SU-DHL-6 (cell line): ENCODE data around the gene USO1.

Source experiments
- H2AFZ ChIP-seq: fragments of 200-600 bp; sonication (generic); 2 replicates; pipeline ENCODE4 v1.6.1; 2014; ENCODE audit warnings: low read depth, mild to moderate bottlenecking, moderate library complexity, mixed read lengths, antibody characterized with exemption, low read length; ENCODE audit not compliant: severe bottlenecking
- H3F3A ChIP-seq: fragments of 200-600 bp; shearing (Covaris generic); 2 replicates; pipeline ENCODE4 v1.6.0; 2016; ENCODE audit warnings: antibody characterized with exemption, mild to moderate bottlenecking; ENCODE audit not compliant: insufficient read depth
- H3K27ac ChIP-seq: fragments of 200-600 bp; sonication (generic); 2 replicates; pipeline ENCODE4 v1.5.1; 2016; ENCODE audit warnings: low read depth, mild to moderate bottlenecking, low read length, moderate library complexity, mixed read lengths
- H3K27me3 ChIP-seq: fragments of 200-600 bp; sonication (generic), shearing (Covaris generic); 2 replicates; pipeline ENCODE4 v1.6.0; 2014; ENCODE audit warnings: mild to moderate bottlenecking, low read length
- H3K36me3 ChIP-seq: fragments of 200-600 bp; sonication (generic); 2 replicates; pipeline ENCODE4 v1.6.1; 2014; ENCODE audit warnings: mild to moderate bottlenecking, low read length, mixed read lengths
- H3K4me2 ChIP-seq: fragments of 300-600, 200-600 bp; shearing (Covaris generic), sonication (generic); 2 replicates; pipeline ENCODE4 v1.6.0; 2014; ENCODE audit warnings: low read length, low read depth, mild to moderate bottlenecking; ENCODE audit not compliant: poor library complexity, severe bottlenecking
- H3K4me3 ChIP-seq: fragments of 200-600 bp; sonication (generic); 2 replicates; pipeline ENCODE4 v1.5.1; 2014; ENCODE audit warnings: antibody characterized with exemption, low read length, mild to moderate bottlenecking, mixed read lengths; ENCODE audit not compliant: insufficient read depth, poor library complexity, severe bottlenecking
- H3K79me2 ChIP-seq: fragments of 200-600 bp; sonication (generic); 2 replicates; pipeline ENCODE4 v1.6.1; 2014; ENCODE audit warnings: mild to moderate bottlenecking, low read length, moderate library complexity; ENCODE audit not compliant: insufficient read depth
- H3K9ac ChIP-seq: fragments of 200-600 bp; sonication (generic); 2 replicates; pipeline ENCODE4 v1.7.0; 2014; ENCODE audit warnings: mild to moderate bottlenecking, low read length
- H3K9me2 ChIP-seq: fragments of 200-600 bp; sonication (generic); replicated peaks from 2 replicates; pipeline ENCODE4 v1.6.1; 2014; ENCODE audit warnings: low read length; ENCODE audit not compliant: insufficient read depth
- H3K9me3 ChIP-seq: fragments of 200-600 bp; sonication (generic); 2 replicates; pipeline ENCODE4 v1.6.1; 2014; ENCODE audit warnings: low read length, mixed read lengths; ENCODE audit not compliant: insufficient read depth
- H4K20me1 ChIP-seq: fragments of 200-600 bp; sonication (generic); 2 replicates; pipeline ENCODE4 v1.6.1; 2014; ENCODE audit warnings: low read depth, mild to moderate bottlenecking, antibody characterized with exemption, low read length, moderate library complexity, mixed read lengths
- EZH2phosphoT487 ChIP-seq: fragments of 200-600 bp; sonication (generic), shearing (Covaris generic); conservative IDR thresholded peaks from 2 replicates; pipeline ENCODE4 v1.6.1; 2018; ENCODE audit warnings: mild to moderate bottlenecking, antibody characterized with exemption, low read length, moderate library complexity, mixed read lengths
- TF ChIP-seq, protein P1 (sequence below): fragments of 200-600 bp; sonication (generic); IDR thresholded peaks from one replicate; pipeline ENCODE4 v1.5.1; 2017; ENCODE audit warnings: antibody characterized with exemption, mild to moderate bottlenecking, low read length, moderate library complexity; ENCODE audit not compliant: insufficient read depth, poor library complexity, severe bottlenecking

USO1 gene

DNA sequence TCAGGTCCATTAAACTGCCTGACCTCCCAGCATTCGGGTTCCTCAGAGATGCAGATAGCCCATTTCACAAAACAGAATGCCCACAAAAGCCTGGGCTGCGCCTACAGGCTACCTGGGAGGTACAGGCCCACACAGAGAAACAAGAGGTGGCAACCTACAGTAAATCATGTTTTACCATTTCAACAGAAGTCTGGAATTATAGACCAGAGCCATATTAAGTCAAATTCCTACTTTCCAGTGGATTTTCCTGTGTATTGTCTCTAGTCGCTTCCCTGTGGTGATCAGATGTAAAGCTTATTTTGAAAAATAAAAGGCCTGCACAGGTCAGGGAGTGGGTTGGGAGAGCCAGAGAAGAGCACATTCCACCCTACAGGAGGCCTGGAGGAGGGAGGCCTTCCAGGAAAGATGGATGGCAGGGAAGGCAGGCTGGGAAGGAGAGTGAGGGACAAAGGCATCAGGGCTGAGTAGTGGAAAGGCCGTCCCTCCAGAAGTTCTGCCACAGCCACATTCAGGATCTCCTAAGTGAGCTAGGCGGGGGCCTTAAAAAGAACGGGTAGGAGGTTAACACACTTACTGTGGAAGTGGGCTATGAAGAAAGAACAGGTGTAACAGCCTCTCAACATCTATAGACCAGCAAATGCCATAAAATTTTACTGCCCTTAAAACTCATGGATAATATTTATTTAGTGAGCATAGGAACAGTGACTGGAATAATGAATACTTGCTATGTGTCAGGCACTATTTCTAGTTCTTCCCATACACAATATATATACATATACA is 19.0 kb upstream of the USO1 start:
- no peak overlapping the region for H3K9ac ChIP-seq
- no peaks in the 10 kb centered on the region for H3K79me2 ChIP-seq
- H3K4me3 ChIP-seq: no peak overlapping the region
- TF ChIP-seq, protein P1, sequence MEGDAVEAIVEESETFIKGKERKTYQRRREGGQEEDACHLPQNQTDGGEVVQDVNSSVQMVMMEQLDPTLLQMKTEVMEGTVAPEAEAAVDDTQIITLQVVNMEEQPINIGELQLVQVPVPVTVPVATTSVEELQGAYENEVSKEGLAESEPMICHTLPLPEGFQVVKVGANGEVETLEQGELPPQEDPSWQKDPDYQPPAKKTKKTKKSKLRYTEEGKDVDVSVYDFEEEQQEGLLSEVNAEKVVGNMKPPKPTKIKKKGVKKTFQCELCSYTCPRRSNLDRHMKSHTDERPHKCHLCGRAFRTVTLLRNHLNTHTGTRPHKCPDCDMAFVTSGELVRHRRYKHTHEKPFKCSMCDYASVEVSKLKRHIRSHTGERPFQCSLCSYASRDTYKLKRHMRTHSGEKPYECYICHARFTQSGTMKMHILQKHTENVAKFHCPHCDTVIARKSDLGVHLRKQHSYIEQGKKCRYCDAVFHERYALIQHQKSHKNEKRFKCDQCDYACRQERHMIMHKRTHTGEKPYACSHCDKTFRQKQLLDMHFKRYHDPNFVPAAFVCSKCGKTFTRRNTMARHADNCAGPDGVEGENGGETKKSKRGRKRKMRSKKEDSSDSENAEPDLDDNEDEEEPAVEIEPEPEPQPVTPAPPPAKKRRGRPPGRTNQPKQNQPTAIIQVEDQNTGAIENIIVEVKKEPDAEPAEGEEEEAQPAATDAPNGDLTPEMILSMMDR: no peak
- TF ChIP-seq EZH2phosphoT487: no peak
- H3K4me2 ChIP-seq: no peak overlapping the region
- H3K27me3 ChIP-seq: no peaks in the 10 kb centered on the region
- no peaks in the 10 kb centered on the region for H3K9me2 ChIP-seq
- no peak overlapping the region for H2AFZ ChIP-seq
- no peak overlapping the region for H3K27ac ChIP-seq
- H3F3A ChIP-seq: no peaks in the 10 kb centered on the region
- H3K9me3 ChIP-seq: no peaks in the 10 kb centered on the region
- no peaks in the 10 kb centered on the region for H4K20me1 ChIP-seq
- H3K36me3 ChIP-seq: no peaks in the 10 kb centered on the region

DNA sequence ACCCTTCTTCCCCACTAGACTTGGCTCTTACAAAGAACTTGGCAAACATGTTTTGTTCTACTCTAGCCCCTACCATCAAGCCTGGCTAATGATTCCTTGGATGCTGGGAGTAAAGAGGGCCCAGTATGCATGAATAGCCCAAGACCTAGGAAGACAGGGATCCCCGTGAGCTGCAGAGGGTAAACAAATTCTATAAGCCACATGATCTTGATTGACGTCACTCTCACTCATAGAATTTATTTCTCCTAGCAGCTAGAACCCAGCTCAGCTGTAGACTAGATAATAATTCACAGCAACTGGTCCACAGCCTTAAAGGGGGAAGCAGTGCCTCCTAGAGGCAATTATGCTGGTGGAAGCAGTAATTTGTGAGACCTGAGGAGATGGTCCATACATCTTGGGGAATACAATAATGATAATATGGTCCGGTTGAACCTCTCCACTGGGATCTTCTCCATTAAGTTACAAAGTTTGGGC is 16.1 kb upstream of the USO1 start:
- Histone ChIP-seq H3K9me2 (no peaks in the 10 kb centered on the region), H3K4me3 (no peak overlapping the region), H3K27me3 (no peaks in the 10 kb centered on the region), H3K9ac (no peak overlapping the region), H3K9me3 (no peaks in the 10 kb centered on the region), H2AFZ (no peak overlapping the region), H3K4me2 (no peak overlapping the region), H3K36me3 (no peaks in the 10 kb centered on the region), H3F3A (no peaks in the 10 kb centered on the region), H4K20me1 (no peaks in the 10 kb centered on the region), H3K79me2 (no peaks in the 10 kb centered on the region), H3K27ac (no peak overlapping the region)
- TF ChIP-seq, protein P1: no peak
- TF ChIP-seq EZH2phosphoT487: no peak

DNA sequence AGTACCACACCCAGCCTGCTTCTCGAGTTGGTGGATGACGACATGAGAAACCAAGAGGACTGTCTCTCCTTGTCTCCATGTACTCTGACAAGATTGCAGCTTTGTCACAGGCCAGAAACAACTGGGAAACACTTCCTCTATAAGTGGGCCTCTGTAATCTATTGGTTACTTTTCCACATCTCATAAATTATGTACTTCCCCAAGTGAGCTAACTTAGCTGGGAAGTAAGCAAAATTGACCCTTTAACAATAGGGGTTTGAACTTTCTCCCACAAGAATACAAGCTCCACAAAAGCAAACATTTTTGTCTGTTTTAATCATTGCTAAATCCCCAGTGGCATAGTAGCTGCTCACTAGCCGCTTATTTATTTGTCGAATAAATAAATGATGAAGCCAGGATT is 14.1 kb upstream of the USO1 start:
- H3K79me2 ChIP-seq: no peaks in the 10 kb centered on the region
- no peak overlapping the region for H3K4me3 ChIP-seq
- no peaks in the 10 kb centered on the region for H3K9me2 ChIP-seq
- H4K20me1 ChIP-seq: no peaks in the 10 kb centered on the region
- H2AFZ ChIP-seq: no peak overlapping the region
- no peaks in the 10 kb centered on the region for H3K27me3 ChIP-seq
- no peak overlapping the region for H3K4me2 ChIP-seq
- H3K36me3 ChIP-seq: no peaks in the 10 kb centered on the region
- no peaks in the 10 kb centered on the region for H3K9me3 ChIP-seq
- no peaks in the 10 kb centered on the region for H3F3A ChIP-seq
- no peak overlapping the region for H3K27ac ChIP-seq
- TF ChIP-seq, protein P1: no peak
- TF ChIP-seq EZH2phosphoT487: no peak
- no peak overlapping the region for H3K9ac ChIP-seq
